SK-N-DZ (cell line): ENCODE results near the gene OR6C74. TPM values are rescaled to one million over a fixed set of nuclear protein-coding genes. Genes with fewer than 3 reads are reported as not detected.

Source experiments
- DNase-seq: peaks from one replicate; pipeline ENCODE4 v3.0.0-alpha.2; 2015; ENCODE audit warnings: low spot score
- polyA plus RNA-seq, 2 experiments: library from polyadenylated mRNA; depleted of rRNA; stranded (reverse); fragments of >200 nt; gene quantifications; 2 replicates each; pipeline ENCODE4 v1.2.3, GENCODE V29; 2014

Gene OR6C74
- polyA plus RNA-seq (2014; cell fraction: cytosol; rRNA removed) = not detected in 2 replicates
- not detected in 2 replicates for polyA plus RNA-seq (2014; cell fraction: nucleus; rRNA removed)

DNA sequence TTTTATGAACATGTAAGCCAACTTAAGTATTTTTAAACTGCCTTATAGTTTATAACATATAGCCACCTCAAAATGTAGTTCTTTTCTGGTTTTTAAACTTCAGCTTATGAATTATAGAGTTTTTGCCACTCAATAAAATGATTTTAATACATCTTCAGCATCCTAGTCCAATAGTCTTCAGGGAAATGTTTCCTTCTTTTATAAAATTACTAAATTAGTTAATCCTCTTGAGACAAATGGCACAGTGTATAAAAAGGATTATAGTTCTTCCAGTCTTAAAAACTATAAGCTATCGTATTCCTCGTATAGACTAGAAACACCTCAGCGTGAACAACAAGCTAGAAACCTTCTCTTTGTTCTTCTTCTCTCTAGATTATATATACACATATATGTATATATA lies at the start of gene OR6C74:
Gene OR6C74, plus strand, starts transcription at position 301 of the 400 bp plus-strand sequence. CDS start 2,679 bp downstream, outside the sequence.
- DNase-seq = no peak

DNA sequence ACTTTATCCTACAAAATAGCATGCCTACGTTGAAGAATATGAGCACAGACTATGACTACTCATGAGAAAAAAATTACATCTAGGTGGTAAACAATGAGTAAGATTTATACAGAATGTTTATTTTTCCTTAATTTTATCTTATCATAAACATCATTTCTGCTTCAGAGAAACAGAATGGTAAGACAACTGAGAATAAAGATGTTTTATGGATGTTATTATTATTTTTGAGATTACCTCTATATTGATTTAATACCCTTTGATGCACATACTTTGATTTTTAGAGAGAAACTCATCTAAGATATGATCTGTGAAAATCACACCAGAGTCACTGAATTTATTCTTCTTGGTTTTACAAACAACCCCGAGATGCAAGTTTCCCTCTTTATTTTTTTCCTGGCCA lies 23.7 kb upstream of the OR6C74 start, which contains the start of gene OR10A7:
Gene OR10A7, plus strand, starts transcription at position 301 of the 400 bp plus-strand sequence. Its CDS starts 0 bp downstream, at position 301.
- no peak for DNase-seq

DNA sequence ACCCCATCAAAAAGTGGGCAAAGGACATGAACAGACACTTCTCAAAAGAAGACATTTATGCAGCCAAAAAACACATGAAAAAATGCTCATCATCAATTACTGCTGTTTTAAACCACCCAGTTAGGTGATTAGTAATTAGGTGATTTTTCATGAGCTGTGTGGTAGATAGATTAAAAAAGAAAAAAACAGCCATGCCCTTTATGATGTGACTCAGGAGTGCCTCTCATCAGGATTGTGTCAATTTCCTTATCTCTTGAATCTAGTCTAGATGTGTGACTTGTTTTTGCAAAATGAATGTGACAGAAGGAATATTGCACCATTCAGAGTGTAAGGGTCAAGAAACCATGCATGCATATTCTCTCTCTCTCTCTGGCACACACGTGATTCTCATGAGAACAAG lies 17.9 kb upstream of the OR6C74 start:
- DNase-seq = no peak

DNA sequence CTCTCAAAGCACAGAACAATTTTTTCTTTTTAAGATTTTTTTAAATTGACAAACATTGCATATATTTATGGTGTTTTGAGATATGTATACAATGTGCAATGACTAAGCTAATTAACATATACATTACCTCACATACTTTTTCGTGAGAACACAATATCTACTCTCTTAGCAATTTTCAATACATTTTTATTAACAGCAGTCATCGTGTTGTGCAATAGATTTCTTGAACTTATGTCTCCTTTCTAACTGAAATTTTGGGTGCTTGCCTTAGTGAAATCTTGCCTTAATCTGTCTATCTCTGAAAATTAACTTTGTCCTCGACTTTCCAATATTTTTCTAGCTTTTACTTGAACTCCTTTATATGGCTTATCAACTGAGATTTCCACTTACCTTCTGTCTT lies 16.8 kb upstream of the OR6C74 start:
- DNase-seq = no peak

DNA sequence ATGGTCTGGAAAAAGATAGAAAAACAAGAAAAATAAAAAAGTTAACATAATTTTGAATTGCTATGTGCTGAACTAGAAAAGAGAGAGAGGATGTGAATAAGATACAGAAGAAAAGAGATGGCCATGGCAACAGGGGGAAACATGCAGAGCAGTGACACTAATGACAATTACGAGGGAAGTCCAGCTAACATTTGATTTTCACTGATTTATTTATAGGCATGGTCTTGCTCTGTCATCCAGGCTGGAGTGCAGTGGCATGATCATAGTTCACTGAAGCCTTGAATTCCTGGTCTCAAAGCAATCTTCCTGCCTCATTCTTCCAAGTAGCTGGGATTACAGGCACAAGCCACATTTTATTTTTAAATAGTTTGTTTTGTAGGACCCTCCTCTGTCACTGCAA lies 1.8 kb downstream of the OR6C74 start:
- no peak for DNase-seq

DNA sequence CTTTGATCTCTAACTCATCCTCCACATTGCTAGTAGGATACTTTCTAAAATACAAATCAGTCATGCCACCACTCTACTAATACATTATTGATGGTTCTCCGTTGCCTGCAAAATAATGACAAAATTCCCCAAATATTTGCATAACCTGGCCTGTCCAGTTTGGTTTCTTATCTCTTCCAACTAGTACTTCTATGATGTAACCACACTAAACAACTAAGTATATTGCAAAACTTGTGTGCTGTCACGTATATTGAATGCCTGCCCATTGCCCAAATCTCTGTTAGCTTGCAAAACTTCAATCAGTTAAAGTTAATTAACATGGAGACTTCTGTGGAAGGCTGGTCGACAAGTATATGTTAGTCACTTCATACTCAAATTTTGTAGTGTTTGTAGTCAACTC lies 6.5 kb downstream of the OR6C74 start:
- DNase-seq = no peak

DNA sequence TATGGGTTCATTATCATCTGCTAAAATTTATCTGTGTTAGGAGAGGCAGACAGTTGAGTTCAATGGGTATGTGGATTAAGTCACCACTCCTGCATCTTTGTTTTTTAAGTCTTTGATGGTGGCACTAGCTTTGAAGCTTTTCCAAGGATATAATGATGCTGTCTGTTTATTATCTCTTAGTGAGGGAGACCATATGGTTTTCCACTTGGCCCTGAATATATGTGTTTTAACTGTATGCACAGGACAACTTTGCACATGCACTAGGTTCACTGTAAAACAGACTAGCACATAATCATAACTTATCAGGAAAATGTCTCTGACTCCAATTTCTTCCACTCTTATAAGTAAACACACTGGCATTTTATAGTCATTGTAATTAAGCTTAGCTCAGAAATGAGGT lies 8.9 kb downstream of the OR6C74 start:
- DNase-seq = no peak

DNA sequence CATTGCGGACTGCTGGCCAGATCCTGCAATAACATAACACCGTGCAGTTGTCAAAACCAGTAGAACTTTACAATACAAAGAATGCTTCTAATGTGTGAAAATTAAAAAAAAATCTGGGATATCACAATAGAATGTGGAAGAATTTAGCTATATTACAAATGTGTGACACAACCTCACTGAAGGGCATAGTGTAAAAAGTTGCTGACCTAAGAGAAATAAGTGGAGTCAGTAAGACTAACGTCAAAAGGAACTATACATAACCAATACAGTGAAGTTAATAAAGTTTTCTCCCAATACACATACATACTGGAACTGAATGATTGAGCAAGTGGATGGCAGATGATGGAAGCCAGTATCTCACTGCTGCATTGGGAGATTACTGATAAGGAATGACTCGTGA lies 12.4 kb downstream of the OR6C74 start:
- DNase-seq = no peak

DNA sequence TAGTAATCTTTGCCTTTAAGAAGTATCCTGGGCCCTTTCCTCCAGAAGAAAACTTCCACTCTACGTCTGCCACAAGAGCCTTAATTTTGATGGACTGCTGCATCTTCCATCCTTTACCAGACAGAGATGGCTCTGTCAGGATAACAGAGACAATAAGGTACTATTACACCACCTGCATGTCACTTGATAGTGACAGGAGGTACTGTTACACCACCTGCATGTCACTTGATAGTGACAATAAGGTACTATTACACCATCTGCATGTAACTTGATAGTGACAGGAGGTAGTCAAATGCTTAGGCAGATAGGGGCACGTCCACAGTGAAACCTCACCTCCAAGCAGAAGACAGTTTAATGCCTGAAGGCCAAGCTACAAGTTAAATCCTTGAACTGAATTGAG lies 13.9 kb downstream of the OR6C74 start:
- DNase-seq = no peak

DNA sequence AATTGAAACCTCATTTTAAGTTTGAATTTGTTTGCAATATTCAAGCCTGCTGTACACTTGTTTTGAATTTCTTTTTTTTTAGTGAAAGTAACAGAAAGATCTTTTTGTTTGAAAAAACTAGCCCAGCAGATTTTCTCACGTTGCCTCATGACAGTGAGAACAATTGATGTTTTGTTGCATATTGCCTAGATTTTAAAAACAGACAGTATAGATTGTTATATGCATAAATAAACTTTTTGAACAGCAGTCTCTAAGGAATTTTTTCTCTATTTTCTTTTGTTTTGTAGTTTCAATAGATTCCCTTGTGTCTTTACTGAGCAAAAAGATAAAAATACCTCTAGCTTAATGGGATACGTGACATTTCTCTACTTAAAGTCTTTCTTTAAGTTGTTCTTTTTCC lies 36.6 kb downstream of the OR6C74 start:
- no peak for DNase-seq

DNA sequence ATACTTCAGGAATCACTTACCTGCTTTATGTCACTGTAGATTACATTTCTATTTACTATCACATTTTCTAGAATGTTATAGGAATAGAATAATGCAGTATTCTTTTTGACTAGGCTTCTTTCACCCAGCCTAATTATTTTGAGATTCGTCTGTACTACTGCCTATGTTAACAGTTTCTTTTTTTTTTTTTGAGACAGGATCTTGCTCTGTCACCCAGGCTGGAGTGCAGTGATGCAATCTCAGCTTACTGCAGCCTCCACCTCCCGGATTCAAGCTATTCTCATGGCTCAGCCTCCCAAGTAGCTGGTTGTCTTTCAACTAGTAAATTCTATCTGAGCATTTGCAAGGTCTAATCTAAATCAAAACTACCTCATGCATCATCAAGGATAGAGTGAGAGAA lies 45.6 kb downstream of the OR6C74 start:
- no peak for DNase-seq
